OCI-LY1 (cell line): ENCODE results near the gene PPIE.

ENCODE experiments used
- EZH2 ChIP-seq: fragments of 200-600 bp; sonication (generic), shearing (Covaris generic); IDR thresholded peaks from 2 replicates; pipeline ENCODE4 v1.8.0; 2017; ENCODE audit warnings: borderline replicate concordance, mixed run types, mild to moderate bottlenecking, antibody characterized with exemption, low read length, moderate library complexity, mixed read lengths
- TF ChIP-seq, protein P1 (sequence below): fragments of 200-600 bp; sonication (generic), shearing (Covaris generic); IDR thresholded peaks from 2 replicates; pipeline ENCODE4 v1.5.1; 2017; ENCODE audit warnings: mild to moderate bottlenecking, antibody characterized with exemption, low read length, moderate library complexity, mixed read lengths

DNA sequence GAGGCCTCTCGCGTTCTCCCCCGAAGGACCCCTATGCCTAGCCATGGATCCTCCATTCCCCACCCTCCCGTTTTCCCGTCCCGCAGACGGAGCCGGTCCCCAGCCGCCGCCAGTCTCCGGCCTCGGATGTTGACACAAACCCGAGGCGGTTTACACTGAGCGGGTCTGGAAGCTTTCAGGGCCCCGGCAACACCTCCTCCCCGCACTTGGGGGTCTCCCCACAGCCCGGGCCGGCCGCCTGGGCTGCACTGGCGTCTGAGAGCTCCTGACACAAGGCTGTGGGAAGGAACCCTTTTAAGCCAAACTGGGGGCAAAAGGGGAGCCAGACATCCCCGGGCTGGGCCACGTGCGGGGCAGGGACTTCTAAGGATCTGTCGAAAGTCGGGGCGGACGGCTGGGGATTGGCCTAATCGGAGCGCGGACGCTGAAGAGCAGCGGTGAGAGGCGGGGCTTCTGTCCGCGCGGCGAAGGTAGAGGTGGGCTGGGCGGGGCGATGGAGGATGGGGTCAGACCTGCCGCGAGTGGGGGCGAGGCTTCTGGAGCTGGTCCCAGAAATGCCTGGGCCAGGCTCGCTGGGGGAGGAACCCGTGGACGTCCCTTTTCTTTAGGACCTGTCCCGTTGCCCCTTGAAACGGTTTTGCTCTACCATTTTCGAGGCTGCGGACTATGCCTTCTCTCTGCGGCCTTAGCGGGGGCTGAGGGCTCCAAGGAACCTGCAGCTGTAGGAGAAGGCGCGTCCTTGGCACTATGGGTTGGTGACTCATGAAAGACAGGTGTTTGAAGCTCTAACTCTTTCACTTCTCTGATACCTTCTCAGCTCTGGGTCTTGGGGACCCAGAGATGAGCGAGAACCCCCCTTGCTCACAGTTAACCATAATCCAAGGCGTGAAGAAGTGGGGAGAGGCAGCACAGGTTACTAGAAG is 46.3 kb upstream of the PPIE start:
- TF ChIP-seq, protein P1, sequence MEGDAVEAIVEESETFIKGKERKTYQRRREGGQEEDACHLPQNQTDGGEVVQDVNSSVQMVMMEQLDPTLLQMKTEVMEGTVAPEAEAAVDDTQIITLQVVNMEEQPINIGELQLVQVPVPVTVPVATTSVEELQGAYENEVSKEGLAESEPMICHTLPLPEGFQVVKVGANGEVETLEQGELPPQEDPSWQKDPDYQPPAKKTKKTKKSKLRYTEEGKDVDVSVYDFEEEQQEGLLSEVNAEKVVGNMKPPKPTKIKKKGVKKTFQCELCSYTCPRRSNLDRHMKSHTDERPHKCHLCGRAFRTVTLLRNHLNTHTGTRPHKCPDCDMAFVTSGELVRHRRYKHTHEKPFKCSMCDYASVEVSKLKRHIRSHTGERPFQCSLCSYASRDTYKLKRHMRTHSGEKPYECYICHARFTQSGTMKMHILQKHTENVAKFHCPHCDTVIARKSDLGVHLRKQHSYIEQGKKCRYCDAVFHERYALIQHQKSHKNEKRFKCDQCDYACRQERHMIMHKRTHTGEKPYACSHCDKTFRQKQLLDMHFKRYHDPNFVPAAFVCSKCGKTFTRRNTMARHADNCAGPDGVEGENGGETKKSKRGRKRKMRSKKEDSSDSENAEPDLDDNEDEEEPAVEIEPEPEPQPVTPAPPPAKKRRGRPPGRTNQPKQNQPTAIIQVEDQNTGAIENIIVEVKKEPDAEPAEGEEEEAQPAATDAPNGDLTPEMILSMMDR = no peak
- no peak for TF ChIP-seq EZH2
